ENCODE data around the gene TMEM17. TPM values are rescaled to one million over a fixed set of nuclear protein-coding genes. Genes with fewer than 3 reads are reported as not detected.

The TMEM17 gene
- total and polyA plus RNA-seq, 12 donors, result 0.66 to 3.2 (median 2.1) TPM

DNA sequence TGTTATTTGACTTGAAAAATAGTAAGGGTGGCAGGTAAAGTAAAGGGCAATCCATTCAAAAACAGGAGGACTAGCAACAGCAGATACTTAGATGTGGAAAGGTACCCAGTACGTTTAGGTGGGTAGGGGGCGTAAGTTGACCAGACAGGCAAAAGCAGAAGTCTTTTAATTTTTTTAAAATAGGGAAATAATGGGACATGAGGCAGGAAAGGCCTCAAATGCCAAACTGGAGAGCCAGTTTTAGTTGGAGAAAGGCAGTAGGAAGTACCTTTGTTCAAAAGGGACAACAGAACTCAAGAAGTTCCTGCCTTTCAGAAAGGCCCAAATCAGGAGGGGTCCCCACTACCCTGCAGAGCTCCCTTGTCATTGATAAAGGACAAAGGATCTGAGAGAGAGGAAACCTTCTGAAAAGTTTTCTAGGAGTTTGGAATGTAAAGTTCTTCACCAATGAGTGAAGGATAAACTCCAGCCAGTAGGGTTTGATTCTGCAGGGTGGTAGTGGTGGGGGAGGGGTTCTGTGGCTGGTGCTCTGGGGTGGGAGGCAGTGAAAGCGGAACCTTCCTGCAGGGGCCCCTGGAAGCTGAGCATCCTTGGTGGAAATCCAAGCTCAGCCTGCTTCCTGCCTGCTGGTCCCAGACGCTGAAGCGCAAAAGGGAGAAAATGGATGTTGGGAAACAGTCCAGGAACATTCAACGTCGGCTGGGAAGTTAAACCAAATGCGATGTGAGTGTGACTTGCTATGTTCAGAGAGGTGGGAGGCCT, 40.1 kb downstream of the TMEM17 start:
- no peak for DNase-seq
- H3K4me1 ChIP-seq, result peaks cover 0 to 37% (median 9%) of the 10 kb centered on the region in 9 donors
- H3K27me3 ChIP-seq, result no peaks in the 10 kb centered on the region
- TF ChIP-seq, protein P1, sequence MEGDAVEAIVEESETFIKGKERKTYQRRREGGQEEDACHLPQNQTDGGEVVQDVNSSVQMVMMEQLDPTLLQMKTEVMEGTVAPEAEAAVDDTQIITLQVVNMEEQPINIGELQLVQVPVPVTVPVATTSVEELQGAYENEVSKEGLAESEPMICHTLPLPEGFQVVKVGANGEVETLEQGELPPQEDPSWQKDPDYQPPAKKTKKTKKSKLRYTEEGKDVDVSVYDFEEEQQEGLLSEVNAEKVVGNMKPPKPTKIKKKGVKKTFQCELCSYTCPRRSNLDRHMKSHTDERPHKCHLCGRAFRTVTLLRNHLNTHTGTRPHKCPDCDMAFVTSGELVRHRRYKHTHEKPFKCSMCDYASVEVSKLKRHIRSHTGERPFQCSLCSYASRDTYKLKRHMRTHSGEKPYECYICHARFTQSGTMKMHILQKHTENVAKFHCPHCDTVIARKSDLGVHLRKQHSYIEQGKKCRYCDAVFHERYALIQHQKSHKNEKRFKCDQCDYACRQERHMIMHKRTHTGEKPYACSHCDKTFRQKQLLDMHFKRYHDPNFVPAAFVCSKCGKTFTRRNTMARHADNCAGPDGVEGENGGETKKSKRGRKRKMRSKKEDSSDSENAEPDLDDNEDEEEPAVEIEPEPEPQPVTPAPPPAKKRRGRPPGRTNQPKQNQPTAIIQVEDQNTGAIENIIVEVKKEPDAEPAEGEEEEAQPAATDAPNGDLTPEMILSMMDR (IDR thresholded peaks at IDR 0.05), result no peak
- no peaks in the 10 kb centered on the region for H3K9me3 ChIP-seq
- H3K4me3 ChIP-seq, result no peak overlapping the region
- intact Hi-C loops (cut with DNase I), result no loop called here
- WGBS, 2 donors, result 48 to 54% methylated on average over 8 of the region's 8 CpGs
- ATAC-seq, result peak in 5 of 8 donors; percentile 11 to 24 (median 18)
- H3K36me3 ChIP-seq, result no peaks in the 10 kb centered on the region
- peak overlapping the region in 9 of 10 donors; percentile 6 to 56 (median 33) for H3K27ac ChIP-seq

DNA sequence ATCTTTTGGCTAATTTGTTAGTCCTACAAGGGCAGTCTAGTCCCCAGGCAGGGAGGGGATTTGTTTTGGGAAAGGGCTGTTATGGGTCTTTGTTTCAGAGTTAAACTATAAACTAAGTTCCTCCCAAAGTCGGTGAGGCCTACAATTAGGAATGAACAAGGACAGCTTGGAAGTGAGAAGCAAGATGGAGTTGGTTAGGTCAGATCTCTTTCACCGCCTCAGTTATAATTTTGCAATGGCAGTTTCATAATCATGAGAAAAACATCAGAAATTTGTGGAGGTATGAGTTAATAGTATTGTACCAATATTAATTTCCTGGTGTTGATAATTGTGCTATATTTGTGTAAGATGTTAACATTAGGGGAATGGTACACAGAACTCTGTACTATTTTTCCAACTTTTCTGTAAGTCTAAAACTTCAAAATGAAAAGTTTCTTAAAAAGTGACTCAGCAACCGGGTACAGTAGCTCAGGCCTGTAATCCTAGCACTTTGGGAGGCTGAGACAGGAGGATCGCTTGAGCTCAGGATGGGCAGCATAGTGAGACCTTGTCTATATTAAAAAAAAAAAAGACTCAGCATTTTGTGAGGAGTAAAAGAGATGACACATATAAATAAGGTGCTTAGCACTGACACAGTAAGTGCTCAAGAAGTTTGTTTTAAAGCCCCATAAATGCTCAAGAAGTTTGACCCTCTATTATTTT, 40.8 kb downstream of the TMEM17 start:
- intact Hi-C loops (cut with DNase I), result no loop called here
- Histone ChIP-seq H3K27me3 (no peaks in the 10 kb centered on the region), H3K9me3 (no peaks in the 10 kb centered on the region), H3K4me1 (peaks cover 0 to 33% (median 9%) of the 10 kb centered on the region in 9 donors), H3K27ac (peak overlapping the region in 4 of 10 donors; percentile 6 to 56 (median 26)), H3K4me3 (no peak overlapping the region), H3K36me3 (no peaks in the 10 kb centered on the region)
- 94 to 95% methylated on average over 4 of the region's 4 CpGs for WGBS, 2 donors
- no peak for DNase-seq
- ATAC-seq, result no peak
- TF ChIP-seq, protein P1 (IDR thresholded peaks at IDR 0.05), result no peak

DNA sequence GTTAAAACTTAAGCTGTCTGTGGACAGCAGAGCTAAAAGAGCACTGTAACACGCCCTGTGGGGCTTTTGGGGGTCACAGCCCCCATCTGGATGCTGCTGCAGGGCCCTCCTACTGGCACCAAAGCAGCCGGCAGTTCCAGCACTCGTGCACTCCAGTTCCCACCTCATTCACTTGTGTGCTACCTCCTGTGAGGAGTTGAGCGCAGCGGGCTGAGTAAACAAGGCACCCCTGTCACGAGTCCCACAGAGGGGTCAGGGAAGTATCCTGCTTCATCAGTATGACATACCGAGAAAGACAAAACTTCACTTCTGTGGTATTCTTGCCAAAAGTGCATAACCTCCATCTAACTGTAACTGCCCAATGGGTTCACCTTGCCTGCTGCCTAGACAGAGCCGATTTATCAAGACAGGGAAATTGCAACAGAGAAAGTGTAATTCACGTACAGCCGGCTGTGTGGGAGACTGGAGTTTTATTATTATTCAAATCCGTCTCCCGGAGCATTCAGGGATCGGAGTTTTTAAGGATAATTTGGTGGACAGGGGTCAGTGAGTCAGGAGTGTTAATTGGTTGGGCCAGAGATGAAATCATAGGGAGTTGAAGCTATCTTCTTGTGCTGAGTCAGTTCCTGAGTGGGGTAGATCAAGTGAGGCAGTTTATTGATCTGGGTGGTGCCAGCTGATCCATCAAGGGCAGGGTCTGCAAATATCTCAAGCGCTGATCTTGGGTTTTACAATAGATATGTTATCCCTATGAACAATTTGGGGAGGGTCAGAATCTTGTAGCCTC, 41.6 kb downstream of the TMEM17 start:
- H3K27ac ChIP-seq, result no peak overlapping the region
- WGBS, 2 donors, result 96% methylated on average over 14 of the region's 14 CpGs
- no peak overlapping the region for H3K4me3 ChIP-seq
- peaks cover 0 to 27% (median 9%) of the 10 kb centered on the region in 9 donors for H3K4me1 ChIP-seq
- no peaks in the 10 kb centered on the region for H3K9me3 ChIP-seq
- H3K36me3 ChIP-seq, result no peaks in the 10 kb centered on the region
- intact Hi-C loops (cut with DNase I), result loop anchor here in 2 of 10 donors (5.0 kb wide), 2 partner anchors 38 to 243 kb away; partner anchors contain the start of gene EHBP1 (in 1 of the 2)
- no peak for DNase-seq
- ATAC-seq, result no peak
- TF ChIP-seq, protein P1 (IDR thresholded peaks at IDR 0.05), result no peak
- H3K27me3 ChIP-seq, result no peaks in the 10 kb centered on the region

DNA sequence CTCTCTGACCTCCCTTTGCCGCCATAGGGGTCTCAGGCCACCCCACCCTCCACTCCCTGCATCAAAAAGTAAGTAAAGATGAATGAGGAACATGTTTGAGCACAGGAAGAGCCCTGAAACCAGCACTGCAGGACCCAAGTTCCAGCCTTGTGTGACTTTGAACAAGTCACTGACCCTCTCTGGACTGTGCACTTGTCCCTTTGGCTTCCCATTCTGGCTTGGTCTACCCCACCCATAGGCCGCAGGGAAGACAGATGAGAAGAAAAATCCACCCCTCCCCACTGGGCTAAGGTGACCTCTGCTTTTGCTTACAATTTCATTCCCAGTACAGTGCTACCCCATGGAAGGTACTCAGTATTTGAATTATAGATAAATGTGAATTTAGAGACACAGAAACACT, 43.8 kb downstream of the TMEM17 start:
- DNase-seq (no peak), ATAC-seq (no peak)
- H3K4me1 ChIP-seq, result peaks cover 3 to 29% (median 15%) of the 10 kb centered on the region in 9 donors
- WGBS, 2 donors, result 99 to 100% methylated on average over 2 of the region's 2 CpGs
- H3K36me3 ChIP-seq, result no peaks in the 10 kb centered on the region
- no peaks in the 10 kb centered on the region for H3K27me3 ChIP-seq
- H3K27ac ChIP-seq, result no peak overlapping the region
- no peaks in the 10 kb centered on the region for H3K9me3 ChIP-seq
- H3K4me3 ChIP-seq, result no peak overlapping the region
- intact Hi-C loops (cut with DNase I), result loop anchor here in 2 of 10 donors (5.0 kb wide), 2 partner anchors 40 to 245 kb away; partner anchors contain the start of gene EHBP1 (in 1 of the 2)
- TF ChIP-seq, protein P1 (IDR thresholded peaks at IDR 0.05), result no peak
